Measurements from ENCODE around the gene ASB16.
"Not testable (repeated sequence)": the region's sequence is repeated elsewhere in the genome, so short reads cannot be mapped to it uniquely, and the experiment has no call there.

ASB16 gene

DNA sequence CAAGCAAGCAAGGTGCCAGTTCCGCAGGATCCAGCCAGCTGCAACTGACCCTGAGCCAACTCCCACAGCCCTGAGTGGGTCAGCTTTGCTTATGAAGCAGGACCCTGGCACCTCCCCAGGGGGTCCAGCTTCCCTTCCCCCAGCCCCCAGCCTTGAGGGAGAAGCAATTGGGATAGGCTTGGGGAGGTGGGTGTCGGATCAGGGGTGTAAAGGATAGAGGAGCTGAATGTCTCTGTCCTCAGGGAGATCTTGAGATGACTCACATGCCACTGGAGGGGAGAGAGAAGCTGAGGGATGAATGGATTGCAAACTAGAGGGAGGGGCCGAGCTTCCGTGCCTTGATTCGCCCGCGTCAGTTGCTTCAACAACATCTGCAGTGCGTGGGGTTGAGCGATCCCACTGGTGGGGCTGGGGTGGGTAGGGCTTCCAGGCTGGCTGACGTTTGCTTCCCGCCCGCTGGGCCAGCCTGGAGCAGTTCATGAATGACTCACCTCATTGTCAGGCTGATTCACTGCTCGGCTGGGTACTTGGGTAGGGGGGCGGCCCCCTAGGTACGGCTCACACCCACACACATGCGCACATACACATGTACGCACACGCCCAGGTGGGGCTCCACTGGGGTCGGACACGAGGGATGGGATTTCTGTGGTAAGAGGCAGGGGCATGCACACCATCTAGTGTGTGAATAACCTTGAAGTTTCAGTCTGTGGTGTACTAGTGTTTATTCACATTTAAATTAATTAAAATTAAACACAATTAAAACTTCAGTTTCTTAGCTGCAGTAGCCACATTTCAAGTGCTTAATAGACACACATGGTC lies 32.4 kb upstream of the ASB16 start:
- no peak for TF ChIP-seq CTCF (conservative IDR thresholded peaks at IDR 0.05; ENCODE audit: low read depth, low read length)
- peak overlapping the region; percentile 36 for H3K4me3 ChIP-seq (ENCODE audit: low read depth, low read length)
- DNase-seq (ENCODE audit: low read depth): peak; percentile 100

DNA sequence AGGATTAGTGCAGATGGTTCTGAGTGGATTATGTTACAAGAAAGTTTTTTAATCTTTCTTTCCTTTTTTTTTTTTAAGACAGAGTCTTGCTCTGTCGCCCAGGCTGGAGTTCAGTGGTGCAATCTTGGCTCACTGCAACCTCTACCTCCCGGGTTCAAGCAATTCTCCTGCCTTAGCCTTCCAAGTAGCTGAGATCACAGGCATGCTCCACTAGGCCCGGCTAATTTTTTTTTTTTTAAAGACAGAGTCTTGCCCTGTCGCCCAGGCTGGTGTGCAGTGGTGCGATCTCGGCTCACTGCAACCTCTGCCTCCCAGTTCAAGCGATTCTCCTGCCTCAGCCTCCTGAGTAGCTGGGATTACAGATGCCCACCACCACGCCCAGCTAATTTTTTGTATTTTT lies 26.6 kb upstream of the ASB16 start:
- not testable (repeated sequence) for DNase-seq (ENCODE audit: low read depth); H3K4me3 ChIP-seq (ENCODE audit: low read depth, low read length)

DNA sequence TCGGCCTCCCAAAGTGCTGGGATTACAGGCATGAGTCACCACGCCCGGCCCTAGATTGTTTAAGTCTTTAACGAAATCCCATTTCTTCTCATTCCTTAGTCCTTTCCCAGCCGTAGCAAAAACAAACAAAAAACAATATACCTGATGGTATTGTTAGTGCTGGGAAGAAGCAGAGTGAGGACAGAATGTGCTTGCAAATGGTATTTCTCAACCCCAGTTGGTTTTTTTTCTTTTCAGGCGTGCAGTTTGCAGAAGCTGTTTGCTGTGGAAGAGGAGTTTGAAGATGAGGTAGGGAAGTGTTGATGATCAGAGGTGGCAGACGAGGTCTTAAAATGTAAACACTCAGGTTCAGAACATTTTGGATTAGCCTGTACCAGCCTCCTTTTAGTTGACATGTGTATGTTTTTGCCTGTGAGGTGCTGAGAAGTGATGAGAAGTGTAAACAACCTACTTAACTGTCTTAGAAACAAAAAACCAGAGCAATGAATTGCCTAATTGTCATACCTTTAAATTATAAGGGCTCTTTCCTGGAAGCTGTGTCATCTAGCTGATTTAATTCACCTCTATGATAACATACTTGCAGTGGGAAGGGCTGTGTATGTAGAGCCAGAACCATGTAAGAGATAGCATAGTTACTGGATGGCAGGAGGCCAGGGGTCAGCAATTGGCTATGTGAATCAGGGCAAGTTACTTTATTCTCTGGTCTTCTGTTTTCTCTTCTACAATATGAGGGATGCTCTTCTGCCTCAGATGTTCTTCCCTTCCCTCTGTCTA lies 25.4 kb upstream of the ASB16 start:
- no peak for TF ChIP-seq CTCF (conservative IDR thresholded peaks at IDR 0.05; ENCODE audit: low read depth, low read length)
- peak; percentile 85 for DNase-seq (ENCODE audit: low read depth)
- H3K4me3 ChIP-seq (ENCODE audit: low read depth, low read length): no peak overlapping the region

DNA sequence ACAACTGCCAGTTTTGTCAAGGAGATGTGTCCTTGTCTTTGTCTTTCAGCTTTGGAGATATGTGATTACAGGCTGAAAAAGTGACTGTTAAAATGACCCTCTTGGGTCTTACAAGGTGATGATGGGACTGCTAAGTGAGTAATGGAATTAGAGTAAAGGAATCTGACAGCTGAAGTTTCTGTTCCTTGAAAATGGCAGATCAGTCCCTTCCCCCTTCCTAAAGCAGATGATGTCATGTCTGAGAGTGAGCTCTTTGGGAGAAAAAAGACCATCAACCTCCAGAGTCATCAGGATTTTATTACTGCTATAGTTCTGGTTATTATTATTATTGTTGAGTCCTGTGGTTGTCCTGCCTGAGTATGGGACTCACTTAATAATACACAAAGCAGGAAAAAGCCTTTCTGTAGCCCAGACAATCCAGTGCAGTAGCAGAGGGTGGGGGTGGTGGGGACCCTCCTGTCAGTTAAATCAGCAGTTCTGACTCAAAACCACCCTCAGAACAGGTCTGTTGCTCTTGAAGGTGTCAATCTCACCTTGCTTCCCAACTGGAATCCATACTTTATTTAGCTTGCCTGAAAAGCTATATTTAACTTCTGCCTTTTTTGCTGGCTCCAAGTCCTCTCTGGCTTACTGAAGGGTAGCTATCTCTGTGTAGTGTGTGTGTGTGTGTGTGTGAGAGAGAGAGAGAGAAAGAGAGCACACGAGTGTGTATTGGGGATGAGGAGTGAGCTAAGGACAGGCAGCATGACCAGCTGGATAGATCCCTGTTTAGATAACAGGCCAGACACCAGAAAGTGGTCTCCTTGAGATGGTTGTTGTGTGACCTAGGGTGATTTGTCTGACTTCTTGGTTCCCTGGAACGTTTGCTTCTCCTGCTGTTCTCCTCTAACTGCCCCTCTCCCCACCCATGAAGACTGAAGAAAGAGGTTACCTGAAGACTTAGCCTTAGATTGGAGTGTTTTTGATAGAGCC lies 23.8 kb upstream of the ASB16 start:
- H3K4me3 ChIP-seq (ENCODE audit: low read depth, low read length): no peak overlapping the region
- DNase-seq (ENCODE audit: low read depth): no peak
- no peak for TF ChIP-seq CTCF (conservative IDR thresholded peaks at IDR 0.05; ENCODE audit: low read depth, low read length)

GRCh38 chr17:44147812-44148211 lies 22.7 kb upstream of the ASB16 start:
- no peak overlapping the region for H3K4me3 ChIP-seq (ENCODE audit: low read depth, low read length)
- no peak for DNase-seq (ENCODE audit: low read depth)
- TF ChIP-seq CTCF (conservative IDR thresholded peaks at IDR 0.05; ENCODE audit: low read depth, low read length): no peak

DNA sequence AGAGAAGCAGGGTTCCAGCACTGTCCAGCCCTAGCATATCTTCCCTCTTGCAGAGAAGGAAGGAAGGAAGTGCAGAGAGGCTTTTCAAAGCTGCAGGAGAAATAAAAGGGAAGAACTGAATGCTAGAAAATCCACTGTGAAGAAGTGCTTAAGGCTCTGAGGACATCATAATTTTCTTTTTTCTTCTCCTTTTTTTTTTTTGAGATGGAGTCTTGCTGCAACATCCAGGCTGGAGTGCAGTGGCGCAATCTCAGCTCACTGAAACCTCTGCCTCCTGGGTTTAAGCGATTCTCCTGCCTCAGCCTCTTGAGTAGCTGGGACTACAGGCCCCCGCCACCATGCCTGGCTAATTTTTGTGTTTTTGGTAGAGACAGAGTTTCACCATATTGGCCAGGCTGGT lies 21.4 kb upstream of the ASB16 start:
- DNase-seq (ENCODE audit: low read depth); H3K4me3 ChIP-seq (ENCODE audit: low read depth, low read length): not testable (repeated sequence)

DNA sequence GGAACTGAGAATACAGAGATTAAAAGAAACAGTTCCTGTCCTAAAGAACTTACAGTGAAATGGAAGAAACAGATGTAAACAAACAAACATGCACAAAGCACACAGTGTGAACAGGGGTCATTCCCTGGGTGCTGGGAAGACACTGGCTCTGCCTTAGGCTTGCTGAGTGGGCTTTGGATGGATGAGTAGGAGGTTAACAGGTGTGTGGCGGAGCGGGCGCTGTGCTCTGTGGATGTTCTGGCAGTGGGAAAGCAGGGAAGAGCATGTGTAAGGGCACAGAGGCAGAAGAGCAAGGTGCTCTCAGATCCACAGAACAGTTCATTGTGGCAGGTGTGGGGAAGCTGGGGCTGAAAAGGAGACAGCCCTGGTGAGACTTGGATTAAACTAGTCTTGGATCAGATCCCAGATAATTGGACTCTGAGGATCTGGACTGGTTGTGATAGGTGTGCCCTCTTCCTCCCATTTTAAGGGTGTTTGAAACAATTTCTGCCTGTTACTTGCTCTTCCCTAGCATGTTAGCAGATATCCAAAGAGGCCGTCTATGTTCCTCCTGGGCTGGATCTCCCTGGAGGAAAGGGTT lies 20.7 kb upstream of the ASB16 start:
- TF ChIP-seq CTCF (conservative IDR thresholded peaks at IDR 0.05; ENCODE audit: low read depth, low read length): no peak
- H3K4me3 ChIP-seq (ENCODE audit: low read depth, low read length): no peak overlapping the region
- no peak for DNase-seq (ENCODE audit: low read depth)
